Measurements from ENCODE around the gene NUP133. TPM values are rescaled to one million over a fixed set of nuclear protein-coding genes. Genes with fewer than 3 reads are reported as not detected.

The NUP133 gene
- total and polyA plus RNA-seq, 10 of the 15 experiments (the other 5 are each of a cell fraction or from before 2014, with no cell fraction given) = 10.9 to 45.4 (median 29.2) TPM

DNA sequence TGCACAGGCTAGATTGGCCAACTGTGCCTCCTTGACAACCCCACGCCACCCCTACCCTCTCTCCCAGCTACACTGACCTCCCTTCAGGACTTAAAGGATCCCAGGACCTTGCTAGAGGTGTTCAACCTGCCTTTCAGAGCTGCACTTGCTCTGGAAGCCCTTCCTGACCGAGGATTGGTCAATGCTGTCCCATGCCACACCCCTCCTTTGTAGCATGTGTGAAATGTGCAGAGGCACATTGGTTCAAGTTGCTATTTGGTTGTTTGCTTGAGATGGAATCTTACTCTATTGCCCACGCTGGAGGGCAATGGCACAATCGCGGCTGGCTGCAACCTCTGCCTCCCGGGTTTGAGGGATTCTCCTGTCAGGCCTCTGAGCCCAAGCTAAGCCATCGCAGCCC is 96.1 kb downstream of the NUP133 start:
- in situ Hi-C loops (cut with MboI) (no loop called here), intact Hi-C loops (cut with micrococcal nuclease; ENCODE audit: unreplicated experiment) (no loop called here)
- Histone ChIP-seq H3K9ac (ENCODE audit: control insufficient read depth, insufficient read depth, low read length) (no peak overlapping the region), H3K36me3 (ENCODE audit: control insufficient read depth in 2 of 2, insufficient read depth in 2 of 2, low read length in 1 of 2) (no peaks in the 10 kb centered on the region), H3K4me3 (no peak overlapping the region), H2AFZ (ENCODE audit: control insufficient read depth, low read depth, low read length) (no peak overlapping the region), H3K9me3 (replicated peaks; ENCODE audit: control insufficient read depth, insufficient read depth, low read length) (no peaks in the 10 kb centered on the region), H3K27me3 (replicated peaks in 1 of 2; ENCODE audit: control insufficient read depth in 2 of 2, insufficient read depth in 2 of 2, low read length in 1 of 2) (peaks cover 9 to 13% of the 10 kb centered on the region in 2 experiments), H3K4me1 (ENCODE audit: control insufficient read depth, insufficient read depth, low read length) (no peaks in the 10 kb centered on the region), H3K79me2 (ENCODE audit: control insufficient read depth, insufficient read depth, low read length) (no peaks in the 10 kb centered on the region), H3K27ac (ENCODE audit: control insufficient read depth, insufficient read depth) (no peak overlapping the region), H4K20me1 (ENCODE audit: control insufficient read depth, insufficient read depth) (no peaks in the 10 kb centered on the region), H3K4me2 (ENCODE audit: control insufficient read depth, insufficient read depth) (no peak overlapping the region)
- 69% methylated on average over 7 of the region's 7 CpGs for WGBS (ENCODE audit: insufficient coverage, insufficient replicate concordance, low lambda C conversion rate, missing lambda C conversion rate)
- POLR2A ChIA-PET = no interaction called here
- TF ChIP-seq ZNF207 (IDR thresholded peaks at IDR 0.05; ENCODE audit: borderline replicate concordance) (no peak), JUNB (IDR thresholded peaks at IDR 0.05) (no peak), TBL1XR1 (IDR thresholded peaks at IDR 0.05; ENCODE audit: low read depth, low read length) (no peak), TCF12 (IDR thresholded peaks at IDR 0.05; ENCODE audit: low read depth, low read length) (no peak), ASH2L (IDR thresholded peaks at IDR 0.05; ENCODE audit: borderline replicate concordance, low read depth) (no peak), FOXM1 (IDR thresholded peaks at IDR 0.05; ENCODE audit: low read depth, low read length) (no peak)
- TF ChIP-seq, protein P1, sequence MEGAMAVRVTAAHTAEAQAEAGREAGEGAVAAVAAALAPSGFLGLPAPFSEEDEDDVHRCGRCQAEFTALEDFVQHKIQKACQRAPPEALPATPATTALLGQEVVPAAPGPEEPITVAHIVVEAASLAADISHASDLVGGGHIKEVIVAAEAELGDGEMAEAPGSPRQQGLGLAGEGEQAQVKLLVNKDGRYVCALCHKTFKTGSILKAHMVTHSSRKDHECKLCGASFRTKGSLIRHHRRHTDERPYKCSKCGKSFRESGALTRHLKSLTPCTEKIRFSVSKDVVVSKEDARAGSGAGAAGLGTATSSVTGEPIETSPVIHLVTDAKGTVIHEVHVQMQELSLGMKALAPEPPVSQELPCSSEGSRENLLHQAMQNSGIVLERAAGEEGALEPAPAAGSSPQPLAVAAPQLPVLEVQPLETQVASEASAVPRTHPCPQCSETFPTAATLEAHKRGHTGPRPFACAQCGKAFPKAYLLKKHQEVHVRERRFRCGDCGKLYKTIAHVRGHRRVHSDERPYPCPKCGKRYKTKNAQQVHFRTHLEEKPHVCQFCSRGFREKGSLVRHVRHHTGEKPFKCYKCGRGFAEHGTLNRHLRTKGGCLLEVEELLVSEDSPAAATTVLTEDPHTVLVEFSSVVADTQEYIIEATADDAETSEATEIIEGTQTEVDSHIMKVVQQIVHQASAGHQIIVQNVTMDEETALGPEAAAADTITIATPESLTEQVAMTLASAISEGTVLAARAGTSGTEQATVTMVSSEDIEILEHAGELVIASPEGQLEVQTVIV (IDR thresholded peaks at IDR 0.05; ENCODE audit: borderline replicate concordance, partially characterized antibody) = no peak
- SMC1A ChIA-PET (ENCODE audit: uncharacterized antibody, unreplicated experiment) = no interaction called here
- FAIRE-seq (no peak), ATAC-seq (no peak), DNase-seq (ENCODE audit: low read depth, low spot score) (no peak)
- BruUV-seq (replicated peaks) = no TSS peak
- CTCF ChIA-PET = no interaction called here
- RAD21 ChIA-PET (ENCODE audit: unreplicated experiment) = no interaction called here
